ENCODE results near the gene TANC1. TPM values are rescaled to one million over a fixed set of nuclear protein-coding genes. Genes with fewer than 3 reads are reported as not detected.

TANC1 gene
- total RNA-seq, 1 donor from 2014 or later: not detected

DNA sequence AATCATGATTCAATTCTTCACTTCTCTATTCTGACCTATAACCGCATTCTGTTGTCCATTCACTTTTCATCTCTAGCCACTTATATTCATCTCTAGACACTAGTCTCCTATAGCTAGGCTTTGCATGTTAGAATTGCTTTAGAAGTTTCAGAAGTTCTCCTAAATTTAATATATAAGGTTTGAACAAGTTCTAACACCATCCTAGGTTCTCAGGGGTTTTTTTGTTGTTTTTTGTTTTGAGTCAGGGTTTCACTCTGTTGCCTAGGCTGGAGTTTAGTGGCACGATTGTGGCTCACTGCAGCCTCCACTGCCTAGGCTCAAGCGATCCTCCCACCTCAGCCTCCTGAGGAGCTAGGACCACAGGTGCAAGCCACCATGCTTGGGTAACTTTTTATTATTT, 298.1 kb downstream of the TANC1 start:
- Mint-ChIP-seq H3K9me3 (no peaks in the 10 kb centered on the region), H3K27ac (no peak overlapping the region), H3K27me3 (no peaks in the 10 kb centered on the region), H3K36me3 (ENCODE audit: low read depth) (peaks cover 59% of the 10 kb centered on the region), H3K4me1 (no peaks in the 10 kb centered on the region), H3K4me3 (no peak overlapping the region)
- DNase-seq (no peak), ATAC-seq (ENCODE audit: low read depth) (no peak)
- POLR2A ChIA-PET: no interaction called here
- CTCF ChIA-PET: no interaction called here
- intact Hi-C loops (cut with micrococcal nuclease): no loop called here
- TF ChIP-seq, protein P1, sequence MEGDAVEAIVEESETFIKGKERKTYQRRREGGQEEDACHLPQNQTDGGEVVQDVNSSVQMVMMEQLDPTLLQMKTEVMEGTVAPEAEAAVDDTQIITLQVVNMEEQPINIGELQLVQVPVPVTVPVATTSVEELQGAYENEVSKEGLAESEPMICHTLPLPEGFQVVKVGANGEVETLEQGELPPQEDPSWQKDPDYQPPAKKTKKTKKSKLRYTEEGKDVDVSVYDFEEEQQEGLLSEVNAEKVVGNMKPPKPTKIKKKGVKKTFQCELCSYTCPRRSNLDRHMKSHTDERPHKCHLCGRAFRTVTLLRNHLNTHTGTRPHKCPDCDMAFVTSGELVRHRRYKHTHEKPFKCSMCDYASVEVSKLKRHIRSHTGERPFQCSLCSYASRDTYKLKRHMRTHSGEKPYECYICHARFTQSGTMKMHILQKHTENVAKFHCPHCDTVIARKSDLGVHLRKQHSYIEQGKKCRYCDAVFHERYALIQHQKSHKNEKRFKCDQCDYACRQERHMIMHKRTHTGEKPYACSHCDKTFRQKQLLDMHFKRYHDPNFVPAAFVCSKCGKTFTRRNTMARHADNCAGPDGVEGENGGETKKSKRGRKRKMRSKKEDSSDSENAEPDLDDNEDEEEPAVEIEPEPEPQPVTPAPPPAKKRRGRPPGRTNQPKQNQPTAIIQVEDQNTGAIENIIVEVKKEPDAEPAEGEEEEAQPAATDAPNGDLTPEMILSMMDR (IDR thresholded peaks at IDR 0.05): no peak

DNA sequence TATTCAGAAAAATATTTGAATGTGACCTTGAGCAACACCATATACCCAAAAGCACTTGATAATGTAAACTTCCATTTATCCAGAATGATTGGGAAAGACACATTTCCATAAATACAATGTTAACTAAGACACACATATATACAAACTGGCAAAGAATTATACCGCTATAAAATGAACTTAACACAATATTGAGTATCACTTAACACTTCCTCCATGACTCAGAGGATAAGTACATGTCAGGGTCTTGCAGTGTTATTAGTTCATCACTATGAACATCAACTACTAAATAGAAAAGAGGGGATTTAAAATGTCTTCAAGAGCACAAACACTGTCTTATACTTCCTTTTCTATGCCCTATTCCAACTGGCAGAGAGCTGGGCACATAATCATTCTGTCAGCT, 299.5 kb downstream of the TANC1 start:
- H3K4me3 Mint-ChIP-seq: no peak overlapping the region
- POLR2A ChIA-PET: no interaction called here
- intact Hi-C loops (cut with micrococcal nuclease): no loop called here

DNA sequence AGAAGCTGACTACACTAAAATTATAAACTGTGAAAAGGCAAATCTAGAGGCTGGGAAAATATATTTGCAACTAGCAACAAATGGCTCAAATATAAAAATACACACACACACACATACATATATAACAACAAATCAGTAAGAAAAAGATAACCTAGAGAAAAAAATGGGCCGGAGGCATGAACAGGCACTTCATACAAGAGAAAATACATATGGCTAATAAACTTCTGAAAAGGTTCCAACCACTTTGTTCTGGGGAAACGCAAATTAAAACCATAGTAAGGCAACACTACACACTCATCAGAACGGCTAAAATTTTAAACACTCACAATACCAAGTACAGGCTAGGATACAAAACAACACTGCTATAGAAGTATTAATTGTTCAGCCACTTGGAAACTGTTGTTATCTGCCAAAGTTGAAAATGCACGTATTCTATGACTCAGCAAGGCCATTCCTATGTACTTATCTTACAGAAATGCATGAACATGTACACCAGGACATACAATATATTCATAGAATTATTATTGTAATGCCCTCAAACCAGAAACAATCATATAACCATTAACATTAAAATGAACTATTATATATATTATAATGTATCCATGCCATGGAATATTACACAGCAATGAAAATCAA, 302.4 kb downstream of the TANC1 start:
- intact Hi-C loops (cut with micrococcal nuclease): no loop called here
- H3K27ac Mint-ChIP-seq: no peak overlapping the region
- ChIA-PET CTCF (no interaction called here), POLR2A (no interaction called here)
- ATAC-seq (ENCODE audit: low read depth) (no peak), DNase-seq (no peak)
- H3K36me3 Mint-ChIP-seq (ENCODE audit: low read depth): peaks cover 63% of the 10 kb centered on the region
- TF ChIP-seq, protein P1 (IDR thresholded peaks at IDR 0.05): no peak
- H3K4me3 Mint-ChIP-seq: no peak overlapping the region
- H3K4me1 Mint-ChIP-seq: no peaks in the 10 kb centered on the region
- H3K27me3 Mint-ChIP-seq: no peaks in the 10 kb centered on the region
- H3K9me3 Mint-ChIP-seq: no peaks in the 10 kb centered on the region

More for the DNA sequence above, 299.5 kb downstream of the TANC1 start:
- Mint-ChIP-seq H3K4me1 (no peaks in the 10 kb centered on the region), H3K27me3 (no peaks in the 10 kb centered on the region), H3K27ac (no peak overlapping the region), H3K9me3 (no peaks in the 10 kb centered on the region), H3K36me3 (ENCODE audit: low read depth) (peaks cover 64% of the 10 kb centered on the region)
- ATAC-seq (ENCODE audit: low read depth): no peak
- TF ChIP-seq, protein P1 (IDR thresholded peaks at IDR 0.05): no peak
- CTCF ChIA-PET: no interaction called here
- DNase-seq: no peak

DNA sequence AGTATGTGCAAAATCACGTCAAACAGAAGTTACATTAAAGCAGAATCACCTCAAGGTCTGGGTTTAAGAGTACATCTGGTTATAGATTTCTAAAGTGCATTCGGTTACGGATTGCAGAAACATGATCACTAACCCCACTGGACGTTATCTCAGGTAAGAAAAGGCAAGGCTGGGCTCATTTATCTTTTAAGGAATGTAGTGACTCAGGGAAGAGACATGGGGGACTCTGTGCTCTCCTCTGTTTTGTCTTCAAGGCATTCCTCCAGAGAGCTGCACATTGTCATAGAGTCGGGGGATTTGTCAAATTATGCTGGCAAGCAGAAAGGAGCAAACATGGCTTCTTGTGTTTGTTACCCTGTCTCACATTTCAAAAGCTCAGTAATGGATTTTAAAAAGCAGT, 303.7 kb downstream of the TANC1 start:
- ChIA-PET POLR2A (no interaction called here), CTCF (no interaction called here)
- H3K36me3 Mint-ChIP-seq (ENCODE audit: low read depth): peaks cover 64% of the 10 kb centered on the region
- no peaks in the 10 kb centered on the region for H3K4me1 Mint-ChIP-seq
- H3K4me3 Mint-ChIP-seq: no peak overlapping the region
- no peaks in the 10 kb centered on the region for H3K27me3 Mint-ChIP-seq
- ATAC-seq (ENCODE audit: low read depth) (no peak), DNase-seq (no peak)
- no peak overlapping the region for H3K27ac Mint-ChIP-seq
- TF ChIP-seq, protein P1 (IDR thresholded peaks at IDR 0.05): no peak
- intact Hi-C loops (cut with micrococcal nuclease): no loop called here
- H3K9me3 Mint-ChIP-seq: no peaks in the 10 kb centered on the region

DNA sequence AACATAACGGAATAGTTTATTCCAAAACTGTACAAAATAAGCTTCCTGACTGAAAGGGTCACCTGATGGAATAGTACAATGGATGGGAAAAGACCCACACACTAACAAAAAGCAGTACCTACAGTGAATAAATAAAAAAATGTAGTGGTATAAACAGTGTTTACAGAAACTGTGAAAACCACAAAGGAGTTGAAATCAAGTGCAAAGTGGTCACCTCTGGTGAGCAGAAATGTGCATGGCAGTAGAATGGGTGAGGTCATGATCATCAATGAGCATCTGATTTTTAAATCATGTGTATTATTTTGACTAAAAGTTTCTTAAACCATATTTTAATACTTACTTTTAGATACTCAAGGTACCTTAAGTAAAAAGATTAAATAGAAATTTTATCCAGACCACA, 306.7 kb downstream of the TANC1 start:
- H3K36me3 Mint-ChIP-seq (ENCODE audit: low read depth): peaks cover 57% of the 10 kb centered on the region
- no peak for ATAC-seq (ENCODE audit: low read depth)
- ChIA-PET POLR2A (no interaction called here), CTCF (no interaction called here)
- DNase-seq: no peak
- no peaks in the 10 kb centered on the region for H3K4me1 Mint-ChIP-seq
- H3K27me3 Mint-ChIP-seq: no peaks in the 10 kb centered on the region
- no peak overlapping the region for H3K27ac Mint-ChIP-seq
- no peak overlapping the region for H3K4me3 Mint-ChIP-seq
- intact Hi-C loops (cut with micrococcal nuclease): no loop called here
- H3K9me3 Mint-ChIP-seq: no peaks in the 10 kb centered on the region
- TF ChIP-seq, protein P1 (IDR thresholded peaks at IDR 0.05): no peak

All from activated B cell treated with CpG ODN at 0.5 μM for 24 hours (primary cell).